Body of pancreas (tissue), 4 donors: ENCODE results near the gene PPM1H. TPM values are rescaled to one million over a fixed set of nuclear protein-coding genes. Genes with fewer than 3 reads are reported as not detected.
A peak's percentile ranks its signal among the peaks of the same experiment; 100 is the strongest.

Experiments used
- ATAC-seq: fragments of 150-250 bp; one replicate; pipeline ENCODE4 v1.9.1; 2016
- DNase-seq, 4 donors: peaks; one replicate each; pipeline ENCODE4 v3.0.0-alpha.2; 2019
- H3K27ac ChIP-seq, 4 donors: fragments of 200-600 bp; sonication (generic); 1 replicate in 3 of 4; 2 replicates in 1 of 4; pipeline versions ENCODE4 v1.5.1 to v1.6.1; 2016 to 2019; ENCODE audit warnings: mild to moderate bottlenecking in 1 of 4, mixed read lengths in 1 of 4, moderate library complexity in 1 of 4
- H3K27me3 ChIP-seq, 2 donors: fragments of 200-600 bp; sonication (generic); one replicate each; pipeline ENCODE4 v1.6.0; 2016; ENCODE audit warnings: mild to moderate bottlenecking in 1 of 2
- H3K36me3 ChIP-seq, 2 donors: fragments of 200-600 bp; sonication (generic); replicated peaks in 1 of 2; 2 replicates each; pipeline ENCODE4 v1.5.1; 2016; ENCODE audit warnings: low read depth in 2 of 2; ENCODE audit not compliant: insufficient read depth in 1 of 2
- H3K4me1 ChIP-seq: fragments of 200-600 bp; sonication (generic); one replicate; pipeline ENCODE4 v1.6.0; 2016
- H3K4me3 ChIP-seq, 2 donors: fragments of 200-600 bp; sonication (generic); 1 replicate in 1 of 2; 2 replicates in 1 of 2; pipeline ENCODE4 v1.5.1; 2016 to 2019
- H3K9me3 ChIP-seq, 3 donors: fragments of 200-600 bp; sonication (generic); 1 replicate in 2 of 3; 2 replicates in 1 of 3; pipeline ENCODE4 v1.5.1; 2016
- POLR2A ChIP-seq, 3 donors: fragments of 450-650 bp; IDR thresholded peaks; one replicate each; pipeline ENCODE4 v1.6.1; 2016; ENCODE audit warnings: antibody characterized with exemption in 3 of 3, mild to moderate bottlenecking in 2 of 3
- WGBS, 2 donors: methylation state at CpG; one replicate each; pipeline ENCODE4 v1.1.5; 2017; 5-methylcytosine and 5-hydroxymethylcytosine counted together
- intact Hi-C: fragments of 100-400 bp; cut with DNase I; formaldehyde crosslinking; loops from one replicate; pipeline ENCODE4 v1.15.1; 2023
- total RNA-seq, 2 donors: library from RNA; depleted of rRNA; stranded (reverse); fragments of >200 nt; gene quantifications; one replicate each; pipeline ENCODE4 v1.1.0, GENCODE V29; 2016
- TF ChIP-seq, protein P1 (sequence below), 7 experiments: fragments of 450-650 bp in 4 of 7; fragments of 200-600 bp in 3 of 7; sonication (generic) in 3 of 7; IDR thresholded peaks; one replicate each; pipeline ENCODE4 v1.5.1; 2016 to 2019; ENCODE audit warnings: antibody characterized with exemption in 7 of 7

Gene PPM1H, protein sequence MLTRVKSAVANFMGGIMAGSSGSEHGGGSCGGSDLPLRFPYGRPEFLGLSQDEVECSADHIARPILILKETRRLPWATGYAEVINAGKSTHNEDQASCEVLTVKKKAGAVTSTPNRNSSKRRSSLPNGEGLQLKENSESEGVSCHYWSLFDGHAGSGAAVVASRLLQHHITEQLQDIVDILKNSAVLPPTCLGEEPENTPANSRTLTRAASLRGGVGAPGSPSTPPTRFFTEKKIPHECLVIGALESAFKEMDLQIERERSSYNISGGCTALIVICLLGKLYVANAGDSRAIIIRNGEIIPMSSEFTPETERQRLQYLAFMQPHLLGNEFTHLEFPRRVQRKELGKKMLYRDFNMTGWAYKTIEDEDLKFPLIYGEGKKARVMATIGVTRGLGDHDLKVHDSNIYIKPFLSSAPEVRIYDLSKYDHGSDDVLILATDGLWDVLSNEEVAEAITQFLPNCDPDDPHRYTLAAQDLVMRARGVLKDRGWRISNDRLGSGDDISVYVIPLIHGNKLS
- 1 to 10 TPM; 4.9 to 6.3 TPM for total RNA-seq

DNA sequence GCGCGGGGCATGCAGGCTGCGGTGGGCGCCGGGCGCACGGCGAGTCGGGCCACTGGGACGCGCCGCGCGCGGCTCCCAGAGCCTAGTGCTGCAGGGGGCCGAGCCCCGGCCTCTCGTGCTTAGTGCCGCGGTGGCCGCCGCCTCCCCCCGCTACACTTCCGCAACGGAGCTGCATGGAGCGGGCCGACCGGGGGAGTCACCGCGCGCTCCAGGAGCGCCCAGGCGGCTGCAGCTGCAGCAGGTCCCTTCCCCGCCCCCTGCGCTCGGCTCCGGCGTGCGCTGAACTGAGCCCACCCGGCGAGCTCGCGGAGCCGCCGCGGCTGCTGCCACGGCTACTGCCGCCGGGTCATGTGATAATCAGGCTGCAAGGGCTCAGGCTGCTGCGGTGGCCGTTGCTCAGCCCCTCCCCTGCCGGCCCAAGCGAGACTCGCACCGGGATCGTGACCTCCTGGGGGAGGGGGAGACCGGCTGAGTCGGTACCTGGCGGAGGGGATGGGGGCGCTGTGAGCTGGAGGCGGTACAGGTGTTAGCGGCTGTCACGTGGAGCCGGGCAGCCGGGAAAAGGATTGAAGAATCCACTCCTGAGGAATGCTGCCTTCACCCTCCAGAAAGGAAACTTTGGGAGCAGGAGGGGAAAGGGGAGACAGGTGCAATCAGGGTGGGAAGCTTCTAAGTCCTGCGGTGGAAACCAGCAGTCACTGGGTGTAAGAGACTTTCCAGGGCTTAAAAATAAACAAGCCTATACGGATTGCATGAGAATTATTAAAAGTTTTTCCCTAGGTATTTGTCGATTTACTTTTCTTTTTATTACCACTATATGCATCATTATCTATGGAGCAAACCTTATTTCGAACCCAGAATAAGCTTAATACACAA lies at the start of gene PPM1H:
Gene PPM1H, minus strand, starts transcription at position 352 of the 876 bp plus-strand sequence. CDS start 414 bp downstream, outside the sequence.
- peak within 1 kb of the TSS; percentile 25 to 77 (median 70) for H3K27ac ChIP-seq
- WGBS, 2 donors: 1% methylated on average over 25 to 49 of the region's 69 CpGs
- intact Hi-C loops: no loop called here
- peak; percentile 57 to 72 (median 67) for TF ChIP-seq POLR2A (IDR thresholded peaks at IDR 0.05)
- TF ChIP-seq, protein P1, sequence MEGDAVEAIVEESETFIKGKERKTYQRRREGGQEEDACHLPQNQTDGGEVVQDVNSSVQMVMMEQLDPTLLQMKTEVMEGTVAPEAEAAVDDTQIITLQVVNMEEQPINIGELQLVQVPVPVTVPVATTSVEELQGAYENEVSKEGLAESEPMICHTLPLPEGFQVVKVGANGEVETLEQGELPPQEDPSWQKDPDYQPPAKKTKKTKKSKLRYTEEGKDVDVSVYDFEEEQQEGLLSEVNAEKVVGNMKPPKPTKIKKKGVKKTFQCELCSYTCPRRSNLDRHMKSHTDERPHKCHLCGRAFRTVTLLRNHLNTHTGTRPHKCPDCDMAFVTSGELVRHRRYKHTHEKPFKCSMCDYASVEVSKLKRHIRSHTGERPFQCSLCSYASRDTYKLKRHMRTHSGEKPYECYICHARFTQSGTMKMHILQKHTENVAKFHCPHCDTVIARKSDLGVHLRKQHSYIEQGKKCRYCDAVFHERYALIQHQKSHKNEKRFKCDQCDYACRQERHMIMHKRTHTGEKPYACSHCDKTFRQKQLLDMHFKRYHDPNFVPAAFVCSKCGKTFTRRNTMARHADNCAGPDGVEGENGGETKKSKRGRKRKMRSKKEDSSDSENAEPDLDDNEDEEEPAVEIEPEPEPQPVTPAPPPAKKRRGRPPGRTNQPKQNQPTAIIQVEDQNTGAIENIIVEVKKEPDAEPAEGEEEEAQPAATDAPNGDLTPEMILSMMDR (IDR thresholded peaks at IDR 0.05): peak; percentile 56 to 95 (median 91)
- DNase-seq: peak; percentile 91 to 95 (median 93)
- no peaks in the 10 kb centered on the region for H3K27me3 ChIP-seq
- no peaks in the 10 kb centered on the region for H3K36me3 ChIP-seq
- peak within 1 kb of the TSS; percentile 43 to 89 for H3K4me3 ChIP-seq
- H3K4me1 ChIP-seq: peaks cover 19% of the 10 kb centered on the region
- H3K9me3 ChIP-seq: no peaks in the 10 kb centered on the region
- ATAC-seq: peak; percentile 99

DNA sequence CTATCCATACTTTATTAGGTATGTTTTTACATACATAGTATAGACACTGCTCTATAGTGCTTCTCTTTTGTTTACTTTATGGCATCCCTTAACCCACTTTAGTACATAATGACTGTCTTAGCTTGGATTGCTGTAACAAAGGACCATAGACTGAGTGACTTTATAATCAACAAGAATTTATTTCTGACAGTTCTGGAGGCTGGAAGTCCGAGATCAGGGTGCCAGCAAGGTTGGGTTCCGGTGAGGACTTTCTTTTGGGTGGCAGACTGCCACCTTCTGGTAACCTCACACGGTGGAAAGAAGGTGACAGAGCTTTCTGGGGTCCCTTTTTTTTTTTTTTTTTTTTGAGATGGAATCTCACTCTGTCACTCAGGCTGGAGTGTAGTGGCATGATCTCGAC lies 48.6 kb upstream of the PPM1H start:
- WGBS, 2 donors: 16 to 23% methylated on average over 4 of the region's 4 CpGs
- Histone ChIP-seq H3K4me1 (no peaks in the 10 kb centered on the region), H3K36me3 (no peaks in the 10 kb centered on the region), H3K27ac (no peak overlapping the region), H3K9me3 (no peaks in the 10 kb centered on the region), H3K27me3 (no peaks in the 10 kb centered on the region), H3K4me3 (no peak overlapping the region)
- intact Hi-C loops: no loop called here
- TF ChIP-seq, protein P1 (IDR thresholded peaks at IDR 0.05): peak in 2 of 7 experiments; percentile 15 to 20
- no peak for TF ChIP-seq POLR2A (IDR thresholded peaks at IDR 0.05)
- no peak for ATAC-seq
- DNase-seq: peak in 2 of 4 donors; percentile 9 to 32

DNA sequence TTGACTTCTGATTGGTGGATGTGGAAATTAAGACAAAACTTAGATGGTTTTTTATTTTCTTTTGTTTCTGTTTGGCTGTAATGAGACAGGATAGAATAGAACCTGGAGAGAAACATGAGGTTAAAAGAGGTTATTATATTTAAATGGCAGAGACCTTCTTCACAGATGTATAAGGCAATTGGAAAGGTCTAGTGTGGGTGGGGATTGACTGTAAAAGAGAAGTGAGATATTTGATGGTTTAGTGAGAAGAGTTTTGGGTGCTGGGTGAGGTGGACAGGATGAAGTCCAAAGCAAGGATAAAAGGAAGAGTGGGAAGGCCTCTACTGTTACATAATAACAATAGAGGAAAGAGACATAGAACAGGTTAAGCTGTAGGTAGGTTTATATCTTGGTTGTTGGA lies 43.8 kb upstream of the PPM1H start:
- no peak for DNase-seq
- no peaks in the 10 kb centered on the region for H3K4me1 ChIP-seq
- H3K4me3 ChIP-seq: no peak overlapping the region
- H3K9me3 ChIP-seq: no peaks in the 10 kb centered on the region
- no peak for ATAC-seq
- intact Hi-C loops: no loop called here
- no peak overlapping the region for H3K27ac ChIP-seq
- H3K27me3 ChIP-seq: no peaks in the 10 kb centered on the region
- TF ChIP-seq, protein P1 (IDR thresholded peaks at IDR 0.05): no peak
- TF ChIP-seq POLR2A (IDR thresholded peaks at IDR 0.05): no peak
- H3K36me3 ChIP-seq: no peaks in the 10 kb centered on the region

DNA sequence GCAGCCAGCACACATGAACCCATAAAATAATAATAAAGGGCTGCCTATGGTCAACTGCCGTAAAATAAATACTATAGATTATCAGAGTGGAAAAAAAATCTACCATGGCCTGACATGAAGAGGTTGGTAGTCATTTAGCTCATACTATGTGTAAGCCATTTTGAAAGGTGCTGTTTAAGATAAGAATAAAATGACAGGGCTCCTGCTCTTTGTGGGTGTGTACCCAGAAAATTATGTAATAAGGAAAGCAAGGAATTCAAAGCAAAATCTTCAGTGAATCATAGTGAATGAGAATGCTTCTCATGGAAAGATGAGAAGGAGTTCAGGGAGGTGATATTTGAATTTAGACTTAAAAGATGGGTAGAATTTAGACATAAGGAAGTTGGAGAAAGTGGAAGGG lies 42.9 kb upstream of the PPM1H start:
- ATAC-seq (no peak), DNase-seq (no peak)
- Histone ChIP-seq H3K27me3 (no peaks in the 10 kb centered on the region), H3K4me1 (no peaks in the 10 kb centered on the region), H3K9me3 (no peaks in the 10 kb centered on the region), H3K36me3 (no peaks in the 10 kb centered on the region), H3K4me3 (no peak overlapping the region), H3K27ac (no peak overlapping the region)
- 92 to 96% methylated on average over 1 of the region's 1 CpG for WGBS, 2 donors
- no peak for TF ChIP-seq POLR2A (IDR thresholded peaks at IDR 0.05)
- TF ChIP-seq, protein P1 (IDR thresholded peaks at IDR 0.05): no peak
- intact Hi-C loops: no loop called here
